Liver (tissue), 9 donors: Measurements from ENCODE around the gene JAKMIP3. TPM values are rescaled to one million over a fixed set of nuclear protein-coding genes. Genes with fewer than 3 reads are reported as not detected.

ENCODE experiments used
- DNase-seq: peaks from one replicate; pipeline ENCODE4 v3.0.0-alpha.2; 2017; ENCODE audit warnings: low spot score
- H3K27ac ChIP-seq, 2 donors: one replicate each; pipeline ENCODE4 v1.7.0; 2013; ENCODE audit warnings: inconsistent platforms in 2 of 2, low read length in 2 of 2, control low read depth in 1 of 2, low read depth in 1 of 2, mild to moderate bottlenecking in 1 of 2
- H3K27me3 ChIP-seq, 4 donors: one replicate each; pipeline versions ENCODE4 v1.6.1 to v1.7.0; 2013; ENCODE audit warnings: low read length in 3 of 4, inconsistent platforms in 1 of 4, mild to moderate bottlenecking in 1 of 4, moderate library complexity in 1 of 4; ENCODE audit not compliant: control insufficient read depth in 4 of 4, insufficient read depth in 4 of 4
- H3K36me3 ChIP-seq, 4 donors: one replicate each; pipeline versions ENCODE4 v1.6.1 to v1.7.0; 2013; ENCODE audit warnings: low read length in 3 of 4, mild to moderate bottlenecking in 3 of 4, low read depth in 1 of 4, moderate library complexity in 1 of 4; ENCODE audit not compliant: control insufficient read depth in 4 of 4, insufficient read depth in 3 of 4
- H3K4me1 ChIP-seq, 4 donors: one replicate each; pipeline versions ENCODE4 v1.6.1 to v1.7.0; 2013; ENCODE audit warnings: low read length in 3 of 4, mild to moderate bottlenecking in 3 of 4, moderate library complexity in 1 of 4; ENCODE audit not compliant: control insufficient read depth in 4 of 4, insufficient read depth in 4 of 4
- H3K4me3 ChIP-seq, 3 donors: one replicate each; pipeline versions ENCODE4 v1.6.1 to v1.7.0; 2013; ENCODE audit warnings: low read length in 3 of 3, control low read depth in 1 of 3, low read depth in 1 of 3, mild to moderate bottlenecking in 1 of 3
- H3K9ac ChIP-seq, 2 donors: one replicate each; pipeline ENCODE4 v1.7.0; 2013; ENCODE audit warnings: low read length in 2 of 2, mild to moderate bottlenecking in 2 of 2, moderate library complexity in 2 of 2, control low read depth in 1 of 2, low read depth in 1 of 2
- H3K9me3 ChIP-seq, 4 donors: one replicate each; pipeline versions ENCODE4 v1.6.1 to v1.7.0; 2013; ENCODE audit warnings: low read length in 3 of 4; ENCODE audit not compliant: control insufficient read depth in 4 of 4
- EGR1 ChIP-seq, 2 donors: IDR thresholded peaks; 2 replicates each; pipeline ENCODE4 v1.6.1; 2016 to 2018; ENCODE audit warnings: antibody characterized with exemption in 2 of 2, low read depth in 2 of 2
- FOXA1 ChIP-seq: IDR thresholded peaks from 2 replicates; pipeline ENCODE4 v1.6.1; 2016; ENCODE audit warnings: antibody characterized with exemption
- GABPA ChIP-seq, 2 donors: IDR thresholded peaks in 1 of 2; conservative IDR thresholded peaks in 1 of 2; 2 replicates each; pipeline ENCODE4 v1.6.1; 2016; ENCODE audit warnings: antibody characterized with exemption in 2 of 2, mild to moderate bottlenecking in 1 of 2, moderate library complexity in 1 of 2
- HNF4A ChIP-seq, 2 donors: conservative IDR thresholded peaks; 2 replicates each; pipeline ENCODE4 v1.6.1; 2016; ENCODE audit warnings: antibody characterized with exemption in 2 of 2, mild to moderate bottlenecking in 2 of 2
- HNF4G ChIP-seq: IDR thresholded peaks from 2 replicates; pipeline ENCODE4 v1.6.1; 2016; ENCODE audit warnings: antibody characterized with exemption
- MAX ChIP-seq: IDR thresholded peaks from 2 replicates; pipeline ENCODE4 v1.6.1; 2016; ENCODE audit warnings: antibody characterized with exemption
- NR2F2 ChIP-seq: IDR thresholded peaks from 2 replicates; pipeline ENCODE4 v1.6.1; 2016; ENCODE audit warnings: antibody characterized with exemption
- TAF1 ChIP-seq: conservative IDR thresholded peaks from 2 replicates; pipeline ENCODE4 v1.6.1; 2016; ENCODE audit warnings: antibody characterized with exemption, mild to moderate bottlenecking
- YY1 ChIP-seq: IDR thresholded peaks from 2 replicates; pipeline ENCODE4 v1.6.1; 2016; ENCODE audit warnings: antibody characterized with exemption, mild to moderate bottlenecking
- ZBTB33 ChIP-seq: IDR thresholded peaks from 2 replicates; pipeline ENCODE4 v1.6.1; 2016; ENCODE audit warnings: antibody characterized with exemption
- WGBS: extraction: QIAGEN DNeasy Blood & Tissue Kit; methylation state at CpG from one replicate; pipeline ENCODE4 v1.1.7; 2013; 5-methylcytosine and 5-hydroxymethylcytosine counted together
- polyA plus RNA-seq, 2 donors: library from polyadenylated mRNA; stranded (reverse) in 1 of 2; unstranded in 1 of 2; fragments of 200-250 nt in 1 of 2; fragments of >200 nt in 1 of 2; fragmentation: Nextera tagmentation in 1 of 2; extraction: Ambion mirVana in 1 of 2; gene quantifications; one replicate each; pipeline versions ENCODE4 v1.2.1 to v1.2.3, GENCODE V29; 2013 to 2015
- total RNA-seq, 2 donors: library from RNA; depleted of rRNA; stranded (reverse); fragments of >200 nt; gene quantifications; one replicate each; pipeline ENCODE4 v1.2.3, GENCODE V29; 2014
- TF ChIP-seq, protein P1 (sequence below): fragments of 150-350 bp; IDR thresholded peaks from 2 replicates; pipeline ENCODE4 v1.5.1; 2017; ENCODE audit warnings: improper control_type of control experiment, low read depth, low read length; ENCODE audit not compliant: missing input control
- TF ChIP-seq, protein P2 (sequence below): IDR thresholded peaks from 2 replicates; pipeline ENCODE4 v1.6.1; 2016; ENCODE audit warnings: antibody characterized with exemption, mild to moderate bottlenecking
- donor health status: healthy.
- donor health status: healthy.
- donor health status: healthy.
- donor health status: healthy.
- donor health status: healthy.

Gene JAKMIP3
- total and polyA plus RNA-seq, 4 donors: 0.08 to 0.17 (median 0.09) TPM; not detected in 1

DNA sequence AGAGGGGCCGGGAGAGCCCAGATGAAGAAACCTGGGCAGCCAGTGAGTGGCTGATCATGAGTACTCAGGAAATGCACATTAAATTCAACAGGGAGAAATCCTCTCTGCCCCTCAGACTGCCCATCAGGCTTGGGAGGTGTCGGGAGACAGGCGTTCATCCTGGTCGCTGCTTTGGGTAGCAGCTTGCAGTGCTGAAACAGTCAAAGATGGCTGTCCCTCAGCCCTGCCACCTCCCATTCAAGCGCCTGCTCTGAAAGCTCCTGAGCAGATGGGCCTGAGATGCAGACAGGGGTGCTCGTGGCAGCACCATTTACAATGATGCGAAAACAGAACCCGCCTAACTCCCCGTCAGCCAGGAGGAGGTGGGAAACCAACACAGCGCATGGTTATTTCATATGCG is 3.6 kb upstream of the JAKMIP3 start (continued):
- TF ChIP-seq ZBTB33 (no peak), EGR1 (IDR thresholded peaks at IDR 0.05; ENCODE audit: low read depth in 2 of 2) (no peak), TAF1 (no peak), GABPA (IDR thresholded peaks at IDR 0.05 in 1 of 2, conservative IDR thresholded peaks at IDR 0.05 in 1 of 2) (no peak), FOXA1 (no peak)

DNA sequence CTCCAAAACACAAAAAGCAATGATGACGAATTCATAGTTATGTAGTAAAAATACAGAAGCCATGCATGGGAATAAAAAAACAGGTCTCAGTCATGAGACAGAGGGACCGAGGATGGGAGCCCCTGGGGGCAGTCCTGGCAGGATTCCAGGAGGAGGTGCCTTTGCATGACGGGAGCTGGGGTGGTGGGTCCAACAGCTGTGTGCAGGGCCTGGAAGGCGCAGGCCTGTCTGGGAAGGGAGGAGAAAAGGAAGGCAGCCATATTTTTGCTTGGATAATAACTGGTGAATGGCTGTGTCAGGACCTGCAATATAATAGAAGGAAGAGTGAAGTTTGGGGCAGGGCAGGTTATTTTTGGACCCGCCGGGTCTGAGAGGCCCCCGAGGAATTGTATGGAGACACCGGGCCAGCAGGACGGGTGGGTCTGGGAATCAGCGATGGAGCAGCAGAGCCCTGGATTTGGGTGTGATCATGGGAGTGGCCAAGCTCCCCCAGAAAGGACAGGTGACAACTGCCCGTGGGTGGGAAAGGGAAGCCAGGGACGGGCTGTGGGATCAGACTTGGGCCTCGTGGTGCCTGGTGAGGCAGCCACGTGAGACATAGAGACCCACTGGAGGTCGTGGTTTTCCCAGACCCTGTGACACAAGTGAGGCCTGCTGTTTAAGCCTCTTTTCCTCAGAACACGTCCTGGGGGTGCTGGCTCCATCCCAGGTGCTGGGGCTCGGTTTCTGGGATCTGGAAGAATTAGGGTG is 2.9 kb upstream of the JAKMIP3 start:
- no peaks in the 10 kb centered on the region for H3K27me3 ChIP-seq
- no peak for TF ChIP-seq MAX
- TF ChIP-seq HNF4A (conservative IDR thresholded peaks at IDR 0.05): no peak
- no peak for TF ChIP-seq FOXA1
- TF ChIP-seq, protein P1, sequence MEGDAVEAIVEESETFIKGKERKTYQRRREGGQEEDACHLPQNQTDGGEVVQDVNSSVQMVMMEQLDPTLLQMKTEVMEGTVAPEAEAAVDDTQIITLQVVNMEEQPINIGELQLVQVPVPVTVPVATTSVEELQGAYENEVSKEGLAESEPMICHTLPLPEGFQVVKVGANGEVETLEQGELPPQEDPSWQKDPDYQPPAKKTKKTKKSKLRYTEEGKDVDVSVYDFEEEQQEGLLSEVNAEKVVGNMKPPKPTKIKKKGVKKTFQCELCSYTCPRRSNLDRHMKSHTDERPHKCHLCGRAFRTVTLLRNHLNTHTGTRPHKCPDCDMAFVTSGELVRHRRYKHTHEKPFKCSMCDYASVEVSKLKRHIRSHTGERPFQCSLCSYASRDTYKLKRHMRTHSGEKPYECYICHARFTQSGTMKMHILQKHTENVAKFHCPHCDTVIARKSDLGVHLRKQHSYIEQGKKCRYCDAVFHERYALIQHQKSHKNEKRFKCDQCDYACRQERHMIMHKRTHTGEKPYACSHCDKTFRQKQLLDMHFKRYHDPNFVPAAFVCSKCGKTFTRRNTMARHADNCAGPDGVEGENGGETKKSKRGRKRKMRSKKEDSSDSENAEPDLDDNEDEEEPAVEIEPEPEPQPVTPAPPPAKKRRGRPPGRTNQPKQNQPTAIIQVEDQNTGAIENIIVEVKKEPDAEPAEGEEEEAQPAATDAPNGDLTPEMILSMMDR: no peak
- TF ChIP-seq, protein P2, sequence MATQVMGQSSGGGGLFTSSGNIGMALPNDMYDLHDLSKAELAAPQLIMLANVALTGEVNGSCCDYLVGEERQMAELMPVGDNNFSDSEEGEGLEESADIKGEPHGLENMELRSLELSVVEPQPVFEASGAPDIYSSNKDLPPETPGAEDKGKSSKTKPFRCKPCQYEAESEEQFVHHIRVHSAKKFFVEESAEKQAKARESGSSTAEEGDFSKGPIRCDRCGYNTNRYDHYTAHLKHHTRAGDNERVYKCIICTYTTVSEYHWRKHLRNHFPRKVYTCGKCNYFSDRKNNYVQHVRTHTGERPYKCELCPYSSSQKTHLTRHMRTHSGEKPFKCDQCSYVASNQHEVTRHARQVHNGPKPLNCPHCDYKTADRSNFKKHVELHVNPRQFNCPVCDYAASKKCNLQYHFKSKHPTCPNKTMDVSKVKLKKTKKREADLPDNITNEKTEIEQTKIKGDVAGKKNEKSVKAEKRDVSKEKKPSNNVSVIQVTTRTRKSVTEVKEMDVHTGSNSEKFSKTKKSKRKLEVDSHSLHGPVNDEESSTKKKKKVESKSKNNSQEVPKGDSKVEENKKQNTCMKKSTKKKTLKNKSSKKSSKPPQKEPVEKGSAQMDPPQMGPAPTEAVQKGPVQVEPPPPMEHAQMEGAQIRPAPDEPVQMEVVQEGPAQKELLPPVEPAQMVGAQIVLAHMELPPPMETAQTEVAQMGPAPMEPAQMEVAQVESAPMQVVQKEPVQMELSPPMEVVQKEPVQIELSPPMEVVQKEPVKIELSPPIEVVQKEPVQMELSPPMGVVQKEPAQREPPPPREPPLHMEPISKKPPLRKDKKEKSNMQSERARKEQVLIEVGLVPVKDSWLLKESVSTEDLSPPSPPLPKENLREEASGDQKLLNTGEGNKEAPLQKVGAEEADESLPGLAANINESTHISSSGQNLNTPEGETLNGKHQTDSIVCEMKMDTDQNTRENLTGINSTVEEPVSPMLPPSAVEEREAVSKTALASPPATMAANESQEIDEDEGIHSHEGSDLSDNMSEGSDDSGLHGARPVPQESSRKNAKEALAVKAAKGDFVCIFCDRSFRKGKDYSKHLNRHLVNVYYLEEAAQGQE: no peak
- no peak for TF ChIP-seq GABPA (IDR thresholded peaks at IDR 0.05 in 1 of 2, conservative IDR thresholded peaks at IDR 0.05 in 1 of 2)
- peaks cover 0 to 10% (median 8%) of the 10 kb centered on the region in 4 donors for H3K4me1 ChIP-seq
- H3K9ac ChIP-seq: no peak overlapping the region
- H3K9me3 ChIP-seq: no peaks in the 10 kb centered on the region
- H3K36me3 ChIP-seq: no peaks in the 10 kb centered on the region
- H3K4me3 ChIP-seq: no peak overlapping the region
- no peak for DNase-seq
- 82% methylated on average over 17 of the region's 17 CpGs for WGBS
- no peak overlapping the region for H3K27ac ChIP-seq

GRCh38 chr10:132063432-132063831 is 2.3 kb upstream of the JAKMIP3 start:
- H3K9ac ChIP-seq: no peak overlapping the region
- DNase-seq: no peak
- peaks cover 0 to 10% (median 8%) of the 10 kb centered on the region in 4 donors for H3K4me1 ChIP-seq
- no peaks in the 10 kb centered on the region for H3K36me3 ChIP-seq
- no peak overlapping the region for H3K4me3 ChIP-seq
- 93% methylated on average over 10 of the region's 10 CpGs for WGBS
- H3K27ac ChIP-seq: no peak overlapping the region
- no peaks in the 10 kb centered on the region for H3K9me3 ChIP-seq
- no peak for TF ChIP-seq ZBTB33
- no peak for TF ChIP-seq YY1
- TF ChIP-seq MAX: no peak
- no peak for TF ChIP-seq EGR1 (IDR thresholded peaks at IDR 0.05; ENCODE audit: low read depth in 2 of 2)
- TF ChIP-seq, protein P1: no peak
- TF ChIP-seq HNF4A (conservative IDR thresholded peaks at IDR 0.05): no peak
- TF ChIP-seq HNF4G: no peak
- TF ChIP-seq NR2F2: no peak
- no peaks in the 10 kb centered on the region for H3K27me3 ChIP-seq
